Liver (tissue), 3 donors: ENCODE measurements around the gene PRR20G.

Experiments used
- ATF3 ChIP-seq: IDR thresholded peaks from 2 replicates; pipeline ENCODE4 v1.6.1; 2016; ENCODE audit warnings: antibody characterized with exemption
- GABPA ChIP-seq, 2 donors: IDR thresholded peaks in 1 of 2; conservative IDR thresholded peaks in 1 of 2; 2 replicates each; pipeline ENCODE4 v1.6.1; 2016; ENCODE audit warnings: antibody characterized with exemption in 2 of 2, mild to moderate bottlenecking in 1 of 2, moderate library complexity in 1 of 2
- HNF4G ChIP-seq: IDR thresholded peaks from 2 replicates; pipeline ENCODE4 v1.6.1; 2016; ENCODE audit warnings: antibody characterized with exemption
- JUND ChIP-seq, 2 donors: IDR thresholded peaks; 2 replicates each; pipeline ENCODE4 v1.6.1; 2016; ENCODE audit warnings: antibody characterized with exemption in 2 of 2
- NR2F2 ChIP-seq: IDR thresholded peaks from 2 replicates; pipeline ENCODE4 v1.6.1; 2016; ENCODE audit warnings: antibody characterized with exemption
- RAD21 ChIP-seq, 2 donors: IDR thresholded peaks; 2 replicates each; pipeline ENCODE4 v1.6.1; 2016; ENCODE audit warnings: antibody characterized with exemption in 2 of 2, mild to moderate bottlenecking in 2 of 2
- RXRA ChIP-seq, 2 donors: IDR thresholded peaks; 2 replicates each; pipeline ENCODE4 v1.6.1; 2017 to 2018; ENCODE audit warnings: antibody characterized with exemption in 2 of 2, mild to moderate bottlenecking in 1 of 2
- TAF1 ChIP-seq: conservative IDR thresholded peaks from 2 replicates; pipeline ENCODE4 v1.6.1; 2016; ENCODE audit warnings: antibody characterized with exemption, mild to moderate bottlenecking
- TF ChIP-seq, protein P1 (sequence below): IDR thresholded peaks from 2 replicates; pipeline ENCODE4 v1.6.1; 2016; ENCODE audit warnings: antibody characterized with exemption, mild to moderate bottlenecking
- TF ChIP-seq, protein P2 (sequence below): fragments of 150-350 bp; IDR thresholded peaks from 2 replicates; pipeline ENCODE4 v1.5.1; 2017; ENCODE audit warnings: improper control_type of control experiment, low read depth, low read length; ENCODE audit not compliant: missing input control
- TF ChIP-seq, protein P3 (sequence below): IDR thresholded peaks from 2 replicates; pipeline ENCODE4 v1.6.1; 2016; ENCODE audit warnings: antibody characterized with exemption
- donor health status: healthy.
- donor health status: healthy.

DNA sequence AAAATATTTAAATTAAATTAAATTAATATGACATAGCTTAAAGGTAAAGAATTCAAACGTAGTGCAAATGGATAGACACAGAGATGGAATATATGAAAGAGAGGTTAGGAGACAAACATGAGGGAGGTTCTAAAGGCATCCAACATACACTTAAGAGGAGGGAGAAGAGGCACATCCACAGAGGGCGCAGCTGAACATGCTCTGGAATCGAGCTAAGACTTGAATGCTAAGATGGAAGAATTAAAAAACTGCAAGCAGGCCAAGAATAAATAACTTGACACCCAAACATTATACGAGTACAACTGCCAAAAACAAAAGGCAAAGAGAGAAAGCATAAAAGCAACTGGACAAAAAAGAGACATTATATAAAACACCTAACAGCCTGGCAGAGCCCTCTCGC, 9.1 kb upstream of the PRR20G start:
- TF ChIP-seq, protein P1, sequence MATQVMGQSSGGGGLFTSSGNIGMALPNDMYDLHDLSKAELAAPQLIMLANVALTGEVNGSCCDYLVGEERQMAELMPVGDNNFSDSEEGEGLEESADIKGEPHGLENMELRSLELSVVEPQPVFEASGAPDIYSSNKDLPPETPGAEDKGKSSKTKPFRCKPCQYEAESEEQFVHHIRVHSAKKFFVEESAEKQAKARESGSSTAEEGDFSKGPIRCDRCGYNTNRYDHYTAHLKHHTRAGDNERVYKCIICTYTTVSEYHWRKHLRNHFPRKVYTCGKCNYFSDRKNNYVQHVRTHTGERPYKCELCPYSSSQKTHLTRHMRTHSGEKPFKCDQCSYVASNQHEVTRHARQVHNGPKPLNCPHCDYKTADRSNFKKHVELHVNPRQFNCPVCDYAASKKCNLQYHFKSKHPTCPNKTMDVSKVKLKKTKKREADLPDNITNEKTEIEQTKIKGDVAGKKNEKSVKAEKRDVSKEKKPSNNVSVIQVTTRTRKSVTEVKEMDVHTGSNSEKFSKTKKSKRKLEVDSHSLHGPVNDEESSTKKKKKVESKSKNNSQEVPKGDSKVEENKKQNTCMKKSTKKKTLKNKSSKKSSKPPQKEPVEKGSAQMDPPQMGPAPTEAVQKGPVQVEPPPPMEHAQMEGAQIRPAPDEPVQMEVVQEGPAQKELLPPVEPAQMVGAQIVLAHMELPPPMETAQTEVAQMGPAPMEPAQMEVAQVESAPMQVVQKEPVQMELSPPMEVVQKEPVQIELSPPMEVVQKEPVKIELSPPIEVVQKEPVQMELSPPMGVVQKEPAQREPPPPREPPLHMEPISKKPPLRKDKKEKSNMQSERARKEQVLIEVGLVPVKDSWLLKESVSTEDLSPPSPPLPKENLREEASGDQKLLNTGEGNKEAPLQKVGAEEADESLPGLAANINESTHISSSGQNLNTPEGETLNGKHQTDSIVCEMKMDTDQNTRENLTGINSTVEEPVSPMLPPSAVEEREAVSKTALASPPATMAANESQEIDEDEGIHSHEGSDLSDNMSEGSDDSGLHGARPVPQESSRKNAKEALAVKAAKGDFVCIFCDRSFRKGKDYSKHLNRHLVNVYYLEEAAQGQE, result no peak
- no peak for TF ChIP-seq TAF1
- TF ChIP-seq, protein P2, sequence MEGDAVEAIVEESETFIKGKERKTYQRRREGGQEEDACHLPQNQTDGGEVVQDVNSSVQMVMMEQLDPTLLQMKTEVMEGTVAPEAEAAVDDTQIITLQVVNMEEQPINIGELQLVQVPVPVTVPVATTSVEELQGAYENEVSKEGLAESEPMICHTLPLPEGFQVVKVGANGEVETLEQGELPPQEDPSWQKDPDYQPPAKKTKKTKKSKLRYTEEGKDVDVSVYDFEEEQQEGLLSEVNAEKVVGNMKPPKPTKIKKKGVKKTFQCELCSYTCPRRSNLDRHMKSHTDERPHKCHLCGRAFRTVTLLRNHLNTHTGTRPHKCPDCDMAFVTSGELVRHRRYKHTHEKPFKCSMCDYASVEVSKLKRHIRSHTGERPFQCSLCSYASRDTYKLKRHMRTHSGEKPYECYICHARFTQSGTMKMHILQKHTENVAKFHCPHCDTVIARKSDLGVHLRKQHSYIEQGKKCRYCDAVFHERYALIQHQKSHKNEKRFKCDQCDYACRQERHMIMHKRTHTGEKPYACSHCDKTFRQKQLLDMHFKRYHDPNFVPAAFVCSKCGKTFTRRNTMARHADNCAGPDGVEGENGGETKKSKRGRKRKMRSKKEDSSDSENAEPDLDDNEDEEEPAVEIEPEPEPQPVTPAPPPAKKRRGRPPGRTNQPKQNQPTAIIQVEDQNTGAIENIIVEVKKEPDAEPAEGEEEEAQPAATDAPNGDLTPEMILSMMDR, result no peak
- no peak for TF ChIP-seq JUND (IDR thresholded peaks at IDR 0.05)
- no peak for TF ChIP-seq NR2F2
- TF ChIP-seq, protein P3, sequence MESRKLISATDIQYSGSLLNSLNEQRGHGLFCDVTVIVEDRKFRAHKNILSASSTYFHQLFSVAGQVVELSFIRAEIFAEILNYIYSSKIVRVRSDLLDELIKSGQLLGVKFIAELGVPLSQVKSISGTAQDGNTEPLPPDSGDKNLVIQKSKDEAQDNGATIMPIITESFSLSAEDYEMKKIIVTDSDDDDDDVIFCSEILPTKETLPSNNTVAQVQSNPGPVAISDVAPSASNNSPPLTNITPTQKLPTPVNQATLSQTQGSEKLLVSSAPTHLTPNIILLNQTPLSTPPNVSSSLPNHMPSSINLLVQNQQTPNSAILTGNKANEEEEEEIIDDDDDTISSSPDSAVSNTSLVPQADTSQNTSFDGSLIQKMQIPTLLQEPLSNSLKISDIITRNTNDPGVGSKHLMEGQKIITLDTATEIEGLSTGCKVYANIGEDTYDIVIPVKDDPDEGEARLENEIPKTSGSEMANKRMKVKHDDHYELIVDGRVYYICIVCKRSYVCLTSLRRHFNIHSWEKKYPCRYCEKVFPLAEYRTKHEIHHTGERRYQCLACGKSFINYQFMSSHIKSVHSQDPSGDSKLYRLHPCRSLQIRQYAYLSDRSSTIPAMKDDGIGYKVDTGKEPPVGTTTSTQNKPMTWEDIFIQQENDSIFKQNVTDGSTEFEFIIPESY, result no peak
- no peak for TF ChIP-seq GABPA (IDR thresholded peaks at IDR 0.05 in 1 of 2, conservative IDR thresholded peaks at IDR 0.05 in 1 of 2)
- TF ChIP-seq ATF3, result no peak
- no peak for TF ChIP-seq RAD21 (IDR thresholded peaks at IDR 0.05)
- no peak for TF ChIP-seq RXRA (IDR thresholded peaks at IDR 0.05)
- TF ChIP-seq HNF4G, result no peak
